ENCODE results near the gene PPEF2.

The PPEF2 gene

DNA sequence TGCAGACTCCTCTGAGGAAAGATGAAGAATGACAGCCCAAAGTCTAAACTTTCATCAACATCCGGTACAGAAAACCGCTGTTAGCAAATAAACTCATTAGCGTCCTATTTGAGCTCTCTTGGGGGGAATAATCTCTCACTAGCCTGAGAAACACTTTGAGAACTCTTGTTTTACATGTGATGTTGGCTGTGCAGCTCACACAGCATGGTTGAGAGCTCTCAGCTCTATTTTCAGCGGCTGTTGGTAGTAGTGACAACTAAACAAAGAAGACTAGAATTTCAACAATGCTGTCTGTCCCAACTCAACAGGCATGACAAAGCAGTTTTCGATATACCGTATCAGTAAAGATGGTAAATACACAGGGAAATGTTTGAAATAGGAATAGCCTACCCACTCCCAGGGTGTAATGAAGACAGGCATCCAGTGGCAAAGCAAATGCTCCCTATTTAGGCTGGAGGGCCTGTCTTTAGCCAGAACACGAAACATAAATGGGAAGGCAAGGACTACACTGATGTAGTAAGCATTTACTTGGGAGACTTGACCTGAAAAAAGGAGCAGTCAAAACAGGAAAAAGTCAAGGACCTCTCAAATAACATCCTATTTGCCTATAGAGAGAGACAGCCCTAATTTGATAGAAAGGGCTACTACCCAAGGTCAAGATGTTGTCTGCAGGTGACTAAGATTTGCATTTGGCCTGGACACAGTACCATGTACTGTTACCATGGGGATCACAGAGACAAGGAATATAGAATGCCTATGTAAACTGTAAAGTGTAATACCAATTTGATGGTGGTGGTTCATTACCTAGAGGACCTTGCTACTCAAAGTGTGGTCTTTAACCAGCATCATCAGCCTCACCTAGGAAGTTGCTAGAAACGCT, 60.4 kb downstream of the PPEF2 start:
- DNase-seq (ENCODE audit: low read depth) = no peak
- TF ChIP-seq, protein P1, sequence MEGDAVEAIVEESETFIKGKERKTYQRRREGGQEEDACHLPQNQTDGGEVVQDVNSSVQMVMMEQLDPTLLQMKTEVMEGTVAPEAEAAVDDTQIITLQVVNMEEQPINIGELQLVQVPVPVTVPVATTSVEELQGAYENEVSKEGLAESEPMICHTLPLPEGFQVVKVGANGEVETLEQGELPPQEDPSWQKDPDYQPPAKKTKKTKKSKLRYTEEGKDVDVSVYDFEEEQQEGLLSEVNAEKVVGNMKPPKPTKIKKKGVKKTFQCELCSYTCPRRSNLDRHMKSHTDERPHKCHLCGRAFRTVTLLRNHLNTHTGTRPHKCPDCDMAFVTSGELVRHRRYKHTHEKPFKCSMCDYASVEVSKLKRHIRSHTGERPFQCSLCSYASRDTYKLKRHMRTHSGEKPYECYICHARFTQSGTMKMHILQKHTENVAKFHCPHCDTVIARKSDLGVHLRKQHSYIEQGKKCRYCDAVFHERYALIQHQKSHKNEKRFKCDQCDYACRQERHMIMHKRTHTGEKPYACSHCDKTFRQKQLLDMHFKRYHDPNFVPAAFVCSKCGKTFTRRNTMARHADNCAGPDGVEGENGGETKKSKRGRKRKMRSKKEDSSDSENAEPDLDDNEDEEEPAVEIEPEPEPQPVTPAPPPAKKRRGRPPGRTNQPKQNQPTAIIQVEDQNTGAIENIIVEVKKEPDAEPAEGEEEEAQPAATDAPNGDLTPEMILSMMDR (IDR thresholded peaks at IDR 0.05; ENCODE audit: control insufficient read depth, extremely low read depth, insufficient read depth) = no peak
- no peak overlapping the region for H3K4me3 ChIP-seq (ENCODE audit: low read depth, low read length)

DNA sequence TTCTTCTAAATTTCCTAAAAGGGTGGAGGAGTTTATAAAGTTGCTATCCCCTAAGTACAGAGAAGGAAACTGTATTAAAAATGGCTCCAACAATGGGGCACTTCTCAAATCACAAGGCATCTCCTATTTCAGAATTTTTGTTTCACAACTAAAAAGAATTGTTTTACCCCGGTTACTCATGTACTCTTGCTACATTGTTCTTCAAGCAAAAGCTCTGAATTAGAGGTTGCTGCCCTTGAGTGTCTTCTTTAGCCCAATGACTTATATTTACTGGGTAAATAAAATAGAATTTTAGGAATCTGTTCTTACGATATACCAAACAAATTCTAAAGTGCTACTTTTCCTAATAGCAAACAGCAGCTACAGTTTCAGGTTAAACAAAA, 67.5 kb downstream of the PPEF2 start:
- no peak overlapping the region for H3K4me3 ChIP-seq (ENCODE audit: low read depth, low read length)
- TF ChIP-seq, protein P1 (IDR thresholded peaks at IDR 0.05; ENCODE audit: control insufficient read depth, extremely low read depth, insufficient read depth) = no peak

DNA sequence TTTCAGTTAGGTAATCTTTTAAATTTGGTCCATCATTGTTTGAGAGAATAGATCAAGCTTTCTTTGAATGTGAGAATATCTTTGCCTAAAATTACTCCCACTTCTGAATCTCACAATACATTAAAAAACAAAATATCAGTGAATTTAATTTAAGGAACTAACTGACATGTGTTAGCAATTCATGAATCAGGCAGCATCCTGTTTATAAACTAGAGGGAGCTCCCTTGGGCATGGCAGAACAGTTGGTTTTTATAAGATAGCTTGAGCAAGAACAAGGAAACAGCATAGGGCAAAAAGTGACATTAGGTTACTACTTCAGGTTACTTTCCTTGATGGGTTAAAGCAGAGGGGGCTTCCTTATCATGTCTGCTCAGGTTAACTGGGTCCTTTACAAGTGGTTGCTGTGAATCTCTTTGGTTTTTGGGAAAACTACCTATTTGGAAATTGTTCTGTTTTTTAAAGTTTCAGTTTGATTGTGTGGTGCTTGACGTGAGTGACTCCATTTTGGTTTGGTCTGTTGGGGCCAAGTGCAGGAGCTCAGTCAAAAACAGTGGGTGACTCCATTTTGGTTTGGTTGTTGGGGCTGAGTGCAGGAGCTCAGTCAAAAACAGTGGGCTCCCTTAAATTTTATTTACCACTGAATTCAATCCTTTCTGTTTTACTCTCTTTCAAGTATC, 68.0 kb downstream of the PPEF2 start:
- no peak overlapping the region for H3K4me3 ChIP-seq (ENCODE audit: low read depth, low read length)
- TF ChIP-seq, protein P1 (IDR thresholded peaks at IDR 0.05; ENCODE audit: control insufficient read depth, extremely low read depth, insufficient read depth) = no peak
- no peak for DNase-seq (ENCODE audit: low read depth)

More for the DNA sequence above, 67.5 kb downstream of the PPEF2 start:
- no peak for DNase-seq (ENCODE audit: low read depth)

DNA sequence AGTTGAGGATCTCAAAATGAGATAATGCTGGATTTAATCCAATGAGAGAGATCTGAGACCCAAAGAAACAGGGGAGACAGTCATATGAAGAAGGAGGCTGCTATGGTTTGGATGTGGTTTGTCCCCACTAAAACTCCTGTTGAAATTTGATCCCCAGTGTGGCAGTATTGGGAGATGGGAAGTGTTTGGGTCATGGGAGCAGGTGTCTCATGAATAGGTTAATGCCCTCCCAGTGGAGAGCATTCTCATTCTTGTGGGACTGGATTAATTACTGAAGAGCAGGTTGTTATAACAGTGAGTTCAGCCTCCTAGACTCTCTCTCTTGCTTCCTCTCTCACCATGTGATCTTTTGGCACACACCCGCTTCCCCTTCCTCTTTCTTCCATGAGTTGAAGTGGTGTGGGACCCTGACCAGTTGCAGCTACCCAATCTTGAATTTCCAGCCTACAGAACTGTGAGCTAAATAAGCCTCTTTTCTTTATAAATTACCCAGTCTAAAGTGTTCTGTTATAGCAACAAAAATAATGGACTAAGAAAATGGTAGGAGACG, 70.3 kb downstream of the PPEF2 start:
- TF ChIP-seq, protein P1 (IDR thresholded peaks at IDR 0.05; ENCODE audit: control insufficient read depth, extremely low read depth, insufficient read depth) = no peak
- no peak overlapping the region for H3K4me3 ChIP-seq (ENCODE audit: low read depth, low read length)
- DNase-seq (ENCODE audit: low read depth) = no peak

DNA sequence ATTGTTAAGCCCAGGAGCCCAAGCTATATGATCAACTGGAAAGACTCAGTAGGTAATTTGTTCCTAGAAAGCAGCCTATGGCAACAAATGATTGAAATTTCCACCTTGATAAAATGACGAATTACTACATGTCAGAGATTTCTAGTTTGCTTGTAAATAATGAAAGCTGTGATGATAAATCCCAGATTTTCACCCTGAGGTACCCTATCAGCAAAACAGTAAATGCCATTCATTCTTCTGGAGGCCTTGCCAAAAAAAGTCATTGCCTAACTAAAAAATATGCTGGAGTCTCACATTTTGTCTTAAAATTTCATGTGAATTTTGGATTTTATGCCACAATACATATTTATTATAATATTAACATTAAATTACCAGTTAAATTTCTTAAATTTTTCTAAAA, 71.3 kb downstream of the PPEF2 start:
- TF ChIP-seq, protein P1 (IDR thresholded peaks at IDR 0.05; ENCODE audit: control insufficient read depth, extremely low read depth, insufficient read depth) = no peak
- no peak for DNase-seq (ENCODE audit: low read depth)
- no peak overlapping the region for H3K4me3 ChIP-seq (ENCODE audit: low read depth, low read length)

DNA sequence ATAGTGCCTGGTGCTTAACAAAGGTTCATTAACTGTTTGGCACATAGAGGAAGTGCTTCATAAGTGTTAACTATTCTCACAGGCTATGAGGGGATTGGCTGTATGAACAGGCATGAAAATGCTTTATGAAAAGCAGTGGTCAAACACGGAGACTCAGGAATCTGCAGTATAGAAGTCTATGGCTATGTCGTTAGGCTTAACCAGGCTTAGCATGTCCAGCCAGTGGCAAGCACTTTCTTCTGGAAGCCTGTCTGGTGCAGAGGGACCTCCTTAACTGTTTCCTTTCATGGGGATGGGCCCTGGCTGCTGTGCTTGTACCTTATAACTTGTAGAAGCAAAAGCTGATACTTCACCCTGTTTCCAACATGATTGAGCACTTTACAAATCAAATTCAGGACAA, 78.4 kb downstream of the PPEF2 start:
- TF ChIP-seq, protein P1 (IDR thresholded peaks at IDR 0.05; ENCODE audit: control insufficient read depth, extremely low read depth, insufficient read depth) = no peak
- no peak for DNase-seq (ENCODE audit: low read depth)
- no peak overlapping the region for H3K4me3 ChIP-seq (ENCODE audit: low read depth, low read length)

All from LNCaP clone FGC (cell line).